ENCODE measurements around the gene SCN11A. TPM values are rescaled to one million over a fixed set of nuclear protein-coding genes. Genes with fewer than 3 reads are reported as not detected.
"Not testable (repeated sequence)": the region's sequence is repeated elsewhere in the genome, so short reads cannot be mapped to it uniquely, and the experiment has no call there.

The SCN11A gene
- total and polyA plus RNA-seq, 5 donors, result 0.03 to 0.06 (median 0.03) TPM; not detected in 2

- ATAC-seq (no peak), DNase-seq (no peak)
- intact Hi-C loops (cut with DNase I), result no loop called here
- Histone ChIP-seq H3K4me1 (ENCODE audit: control insufficient read depth, insufficient read depth, low read length) (no peaks in the 10 kb centered on the region), H3K4me3 (ENCODE audit: low read length) (no peak overlapping the region), H3K27me3 (ENCODE audit: control insufficient read depth, insufficient read depth) (no peaks in the 10 kb centered on the region), H3K9me3 (ENCODE audit: control insufficient read depth, low read length) (no peaks in the 10 kb centered on the region), H3K27ac (ENCODE audit: low read length) (no peak overlapping the region)
- WGBS, result 31% methylated on average over 1 of the region's 1 CpG
These were observed 13.5 kb upstream of the SCN11A start for GRCh38 chr3:39065197-39065596.

- 91% methylated on average over 1 of the region's 1 CpG for WGBS
- no peak for DNase-seq
- H3K27ac ChIP-seq (ENCODE audit: low read length), result no peak overlapping the region
- no peak for ATAC-seq
- no peaks in the 10 kb centered on the region for H3K27me3 ChIP-seq (ENCODE audit: control insufficient read depth, insufficient read depth)
- no peaks in the 10 kb centered on the region for H3K9me3 ChIP-seq (ENCODE audit: control insufficient read depth, low read length)
- no peak overlapping the region for H3K4me3 ChIP-seq (ENCODE audit: low read length)
- H3K4me1 ChIP-seq (ENCODE audit: control insufficient read depth, insufficient read depth, low read length), result no peaks in the 10 kb centered on the region
- intact Hi-C loops (cut with DNase I), result no loop called here
These were observed 12.9 kb upstream of the SCN11A start for GRCh38 chr3:39064646-39065045.

DNA sequence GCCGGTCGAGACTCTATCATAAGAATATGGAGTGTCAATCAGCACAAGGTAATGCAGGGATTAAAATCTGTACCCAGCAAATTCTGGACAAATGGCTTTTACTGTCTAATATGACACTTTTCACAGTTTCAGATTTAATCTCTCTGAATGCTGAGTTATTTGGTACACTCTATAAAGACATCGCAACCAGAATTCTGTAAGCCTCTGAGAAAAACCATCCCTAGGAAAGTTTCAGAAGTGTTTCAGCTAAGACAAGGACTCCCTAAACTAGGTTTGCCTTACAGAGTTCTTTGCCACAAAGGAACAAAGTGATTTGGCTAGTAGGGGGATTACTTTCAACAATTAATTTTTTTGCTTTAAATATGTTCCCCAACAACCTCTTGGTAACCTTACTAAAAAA lies 11.4 kb upstream of the SCN11A start:
- H3K27me3 ChIP-seq (ENCODE audit: control insufficient read depth, insufficient read depth), result no peaks in the 10 kb centered on the region
- no peak for DNase-seq
- ATAC-seq, result no peak
- intact Hi-C loops (cut with DNase I), result no loop called here
- H3K27ac ChIP-seq (ENCODE audit: low read length), result no peak overlapping the region
- H3K4me1 ChIP-seq (ENCODE audit: control insufficient read depth, insufficient read depth, low read length), result no peaks in the 10 kb centered on the region
- no peaks in the 10 kb centered on the region for H3K9me3 ChIP-seq (ENCODE audit: control insufficient read depth, low read length)
- 92% methylated on average over 3 of the region's 3 CpGs for WGBS
- H3K4me3 ChIP-seq (ENCODE audit: low read length), result no peak overlapping the region

GRCh38 chr3:39062180-39062579 lies 10.4 kb upstream of the SCN11A start:
- ATAC-seq, result no peak
- WGBS, result 76% methylated on average over 1 of the region's 1 CpG
- no peaks in the 10 kb centered on the region for H3K9me3 ChIP-seq (ENCODE audit: control insufficient read depth, low read length)

DNA sequence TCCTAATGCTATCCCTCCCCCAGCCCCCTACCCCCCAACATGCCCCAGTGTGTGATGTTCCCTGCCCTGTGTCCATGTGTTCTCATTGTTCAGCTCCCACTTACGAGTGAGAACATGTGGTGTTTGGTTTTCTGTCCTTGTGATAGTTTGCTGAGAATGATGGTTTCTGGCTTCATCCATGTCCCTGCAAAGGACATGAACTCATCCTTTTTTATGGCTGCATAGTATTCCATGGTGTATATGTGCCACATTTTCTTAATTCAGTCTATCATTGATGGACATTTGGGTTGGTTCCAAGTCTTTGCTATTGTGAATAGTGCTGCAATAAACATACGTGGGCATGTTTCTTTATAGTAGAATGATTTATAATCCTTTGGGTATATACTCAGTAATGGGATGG lies 9.5 kb upstream of the SCN11A start:
- H3K27ac ChIP-seq (ENCODE audit: low read length); intact Hi-C loops (cut with DNase I); ATAC-seq; H3K4me1 ChIP-seq (ENCODE audit: control insufficient read depth, insufficient read depth, low read length); H3K4me3 ChIP-seq (ENCODE audit: low read length); H3K9me3 ChIP-seq (ENCODE audit: control insufficient read depth, low read length); H3K27me3 ChIP-seq (ENCODE audit: control insufficient read depth, insufficient read depth); DNase-seq: not testable (repeated sequence)
- 94% methylated on average over 2 of the region's 2 CpGs for WGBS

More at GRCh38 chr3:39062180-39062579, 10.4 kb upstream of the SCN11A start:
- no peaks in the 10 kb centered on the region for H3K4me1 ChIP-seq (ENCODE audit: control insufficient read depth, insufficient read depth, low read length)
- DNase-seq, result no peak
- intact Hi-C loops (cut with DNase I), result no loop called here
- H3K27me3 ChIP-seq (ENCODE audit: control insufficient read depth, insufficient read depth), result no peaks in the 10 kb centered on the region
- H3K4me3 ChIP-seq (ENCODE audit: low read length), result no peak overlapping the region
- no peak overlapping the region for H3K27ac ChIP-seq (ENCODE audit: low read length)

DNA sequence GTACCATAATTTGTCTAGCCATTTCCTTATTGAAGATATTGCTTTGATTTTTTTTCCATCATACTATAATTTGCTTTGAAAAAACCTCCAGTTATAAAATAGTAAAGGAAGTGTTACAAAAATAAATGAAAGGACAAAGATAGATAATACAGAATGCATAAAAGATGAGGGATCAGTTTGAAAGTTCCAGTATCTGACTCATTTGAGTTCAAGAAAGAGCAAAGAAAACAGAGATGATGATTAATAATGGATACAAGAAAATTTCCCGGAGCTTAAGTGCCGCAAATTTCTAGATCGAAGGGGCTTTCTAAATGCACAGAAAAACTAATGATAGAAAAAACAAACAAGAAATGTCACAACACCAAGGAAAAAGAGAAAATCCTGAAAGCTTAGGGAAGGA lies 4.4 kb upstream of the SCN11A start:
- ATAC-seq, result no peak
- WGBS, result 83% methylated on average over 3 of the region's 3 CpGs
- DNase-seq, result no peak

GRCh38 chr3:39053696-39054095 lies 2.0 kb upstream of the SCN11A start:
- no peaks in the 10 kb centered on the region for H3K27me3 ChIP-seq (ENCODE audit: control insufficient read depth, insufficient read depth)
- no peak for ATAC-seq
- H3K9me3 ChIP-seq (ENCODE audit: control insufficient read depth, low read length), result no peaks in the 10 kb centered on the region
- DNase-seq, result no peak
- no peak overlapping the region for H3K4me3 ChIP-seq (ENCODE audit: low read length)
- WGBS, result 82% methylated on average over 2 of the region's 2 CpGs
- no peak overlapping the region for H3K27ac ChIP-seq (ENCODE audit: low read length)
- no peaks in the 10 kb centered on the region for H3K4me1 ChIP-seq (ENCODE audit: control insufficient read depth, insufficient read depth, low read length)
- intact Hi-C loops (cut with DNase I), result no loop called here

More for the DNA sequence above, 4.4 kb upstream of the SCN11A start:
- no peaks in the 10 kb centered on the region for H3K4me1 ChIP-seq (ENCODE audit: control insufficient read depth, insufficient read depth, low read length)
- no peak overlapping the region for H3K4me3 ChIP-seq (ENCODE audit: low read length)
- no peaks in the 10 kb centered on the region for H3K27me3 ChIP-seq (ENCODE audit: control insufficient read depth, insufficient read depth)
- intact Hi-C loops (cut with DNase I), result no loop called here
- H3K27ac ChIP-seq (ENCODE audit: low read length), result no peak overlapping the region
- H3K9me3 ChIP-seq (ENCODE audit: control insufficient read depth, low read length), result no peaks in the 10 kb centered on the region

GRCh38 chr3:39052583-39052982 lies 839 bp upstream of the SCN11A start:
- Histone ChIP-seq H3K27me3 (ENCODE audit: control insufficient read depth, insufficient read depth) (no peaks in the 10 kb centered on the region), H3K4me3 (ENCODE audit: low read length) (peak overlapping the region; percentile 97), H3K9me3 (ENCODE audit: control insufficient read depth, low read length) (no peaks in the 10 kb centered on the region), H3K27ac (ENCODE audit: low read length) (no peak overlapping the region), H3K4me1 (ENCODE audit: control insufficient read depth, insufficient read depth, low read length) (no peaks in the 10 kb centered on the region)
- WGBS, result 2% methylated on average over 11 of the region's 11 CpGs
- ATAC-seq (no peak), DNase-seq (peak in 1 of 3 donors; percentile 28)
- intact Hi-C loops (cut with DNase I), result no loop called here

DNA sequence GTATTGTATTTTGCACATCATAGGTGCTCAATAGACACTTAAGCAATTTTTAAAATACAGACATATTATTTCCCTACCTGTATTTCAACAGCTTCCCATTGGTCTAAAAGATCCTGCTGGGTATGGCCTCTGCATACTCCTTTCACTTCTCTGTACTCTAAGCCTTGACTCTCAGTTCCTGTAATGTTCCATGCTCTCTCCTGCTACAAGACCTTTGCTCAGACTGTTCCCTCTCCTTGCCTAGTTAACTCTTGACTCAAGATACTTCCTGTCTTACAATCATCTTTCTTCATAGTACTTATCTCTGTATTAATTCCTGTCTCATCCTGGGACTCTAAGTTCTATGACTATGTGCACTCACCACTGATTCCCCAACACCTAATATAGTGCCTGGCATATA lies 1.7 kb downstream of the SCN11A start:
- intact Hi-C loops (cut with DNase I), result no loop called here
- no peak overlapping the region for H3K4me3 ChIP-seq (ENCODE audit: low read length)
- H3K9me3 ChIP-seq (ENCODE audit: control insufficient read depth, low read length), result no peaks in the 10 kb centered on the region
- H3K27ac ChIP-seq (ENCODE audit: low read length), result no peak overlapping the region
- no peaks in the 10 kb centered on the region for H3K27me3 ChIP-seq (ENCODE audit: control insufficient read depth, insufficient read depth)
- no peaks in the 10 kb centered on the region for H3K4me1 ChIP-seq (ENCODE audit: control insufficient read depth, insufficient read depth, low read length)
- ATAC-seq (no peak), DNase-seq (no peak)

DNA sequence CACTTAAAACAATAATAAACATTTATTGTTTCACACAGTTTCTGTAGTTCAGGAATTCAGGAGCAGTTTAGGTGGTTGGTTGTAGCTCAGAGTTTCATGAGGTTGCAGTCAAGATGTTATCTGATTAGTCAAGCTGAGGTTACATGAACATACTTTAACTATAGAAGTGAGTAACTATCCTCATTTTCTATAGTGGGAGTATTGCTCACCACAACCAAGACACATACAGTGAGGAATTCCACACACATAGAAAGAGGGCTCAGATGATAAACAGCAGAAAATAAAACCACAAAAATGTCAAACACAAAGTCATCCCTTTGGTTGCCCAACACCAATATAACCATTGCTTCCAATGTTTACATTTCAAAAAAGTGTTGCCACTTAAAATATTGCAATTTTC lies 13.6 kb downstream of the SCN11A start:
- intact Hi-C loops (cut with DNase I), result no loop called here

GRCh38 chr3:39029556-39029955 lies 22.2 kb downstream of the SCN11A start:
- ATAC-seq, result no peak
- WGBS, result 81% methylated on average over 1 of the region's 1 CpG
- no peaks in the 10 kb centered on the region for H3K27me3 ChIP-seq (ENCODE audit: control insufficient read depth, insufficient read depth)

More for the DNA sequence above, 13.6 kb downstream of the SCN11A start:
- Histone ChIP-seq H3K27me3 (ENCODE audit: control insufficient read depth, insufficient read depth) (no peaks in the 10 kb centered on the region), H3K4me3 (ENCODE audit: low read length) (no peak overlapping the region), H3K27ac (ENCODE audit: low read length) (no peak overlapping the region), H3K9me3 (ENCODE audit: control insufficient read depth, low read length) (no peaks in the 10 kb centered on the region), H3K4me1 (ENCODE audit: control insufficient read depth, insufficient read depth, low read length) (no peaks in the 10 kb centered on the region)
- ATAC-seq, result no peak
- DNase-seq, result no peak

GRCh38 chr3:39028546-39028945 lies 23.2 kb downstream of the SCN11A start:
- intact Hi-C loops (cut with DNase I), result no loop called here
- Histone ChIP-seq H3K9me3 (ENCODE audit: control insufficient read depth, low read length) (no peaks in the 10 kb centered on the region), H3K4me1 (ENCODE audit: control insufficient read depth, insufficient read depth, low read length) (no peaks in the 10 kb centered on the region), H3K27ac (ENCODE audit: low read length) (no peak overlapping the region), H3K4me3 (ENCODE audit: low read length) (no peak overlapping the region), H3K27me3 (ENCODE audit: control insufficient read depth, insufficient read depth) (no peaks in the 10 kb centered on the region)
- 51% methylated on average over 3 of the region's 3 CpGs for WGBS
- ATAC-seq (peak in 1 of 2 donors; percentile 33), DNase-seq (no peak)

More at GRCh38 chr3:39029556-39029955, 22.2 kb downstream of the SCN11A start:
- no peaks in the 10 kb centered on the region for H3K9me3 ChIP-seq (ENCODE audit: control insufficient read depth, low read length)
- no peak for DNase-seq
- no peaks in the 10 kb centered on the region for H3K4me1 ChIP-seq (ENCODE audit: control insufficient read depth, insufficient read depth, low read length)
- intact Hi-C loops (cut with DNase I), result no loop called here
- no peak overlapping the region for H3K4me3 ChIP-seq (ENCODE audit: low read length)
- H3K27ac ChIP-seq (ENCODE audit: low read length), result no peak overlapping the region

All from right cardiac atrium (tissue), 5 donors.